LoVo (cell line): ENCODE results near the gene PLPP2.

Experiments used
- DNase-seq: peaks from one replicate; pipeline ENCODE4 v3.0.0-alpha.2; 2016; ENCODE audit warnings: low spot score

Gene PLPP2

GRCh38 chr19:291006-291521 is at the start of gene PLPP2:
Gene PLPP2, minus strand, starts transcription at chr19:291403. Its CDS starts 67 bp downstream, at chr19:291336.
- no peak for DNase-seq

DNA sequence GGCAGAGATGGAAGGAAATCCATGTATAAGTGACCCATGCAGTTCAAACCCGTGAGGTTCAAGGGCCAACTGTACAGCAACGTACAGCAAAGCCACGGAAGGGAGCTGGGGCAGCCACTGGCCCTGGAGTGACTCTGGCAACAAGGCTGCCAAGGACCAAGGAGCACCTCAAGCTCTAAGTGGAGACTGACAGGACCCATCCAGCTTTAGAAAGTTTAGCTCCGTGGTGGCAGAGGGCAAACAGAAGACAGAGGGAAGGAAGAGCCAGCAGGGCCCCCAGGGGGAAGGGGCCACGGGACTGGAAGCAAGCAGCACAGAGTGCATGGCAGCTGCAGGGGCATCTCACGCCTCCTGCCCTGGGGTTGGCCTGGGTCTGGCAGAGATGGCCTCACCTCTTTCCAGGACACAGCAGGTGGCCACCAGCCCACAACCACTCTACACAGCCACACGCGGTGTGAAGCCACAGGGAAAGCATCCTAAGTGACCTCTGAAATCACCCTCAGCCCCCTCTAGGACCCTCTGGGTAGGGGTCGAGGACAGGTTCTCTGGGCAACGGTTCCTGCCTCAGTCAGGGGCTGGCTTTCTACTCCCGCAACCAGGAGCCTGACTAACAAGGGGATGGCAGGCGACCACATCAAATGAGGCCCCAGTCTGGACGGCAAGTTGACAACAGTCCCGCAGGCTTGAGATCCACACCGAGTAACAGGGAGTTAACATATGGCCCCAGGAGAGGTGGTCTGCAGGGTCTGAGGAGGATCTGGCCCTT is 49.6 kb upstream of the PLPP2 start:
- DNase-seq: no peak

GRCh38 chr19:339262-339887 is 48.2 kb upstream of the PLPP2 start:
- no peak for DNase-seq

DNA sequence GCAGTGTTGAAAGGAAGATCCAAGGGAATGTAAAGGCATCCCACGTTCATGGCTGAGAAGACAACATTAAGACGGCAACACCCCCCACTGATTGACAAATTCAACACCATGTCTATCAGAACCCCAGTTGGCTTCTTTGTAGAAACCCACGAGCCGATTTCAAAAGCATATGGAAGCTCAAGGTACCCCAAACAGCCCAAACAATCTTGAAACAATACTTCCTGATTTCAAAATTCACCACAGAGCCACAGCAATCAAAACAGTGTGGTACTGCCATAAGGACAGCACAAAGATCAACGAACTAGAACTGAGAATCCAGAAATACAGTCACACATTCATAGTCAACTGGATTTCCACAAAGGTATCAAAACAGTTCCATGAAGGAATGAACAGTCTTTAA is 47.2 kb upstream of the PLPP2 start:
- no peak for DNase-seq

- no peak for DNase-seq
Measured at GRCh38 chr19:336067-336614, 44.9 kb upstream of the PLPP2 start.

GRCh38 chr19:335486-336066 is 44.4 kb upstream of the PLPP2 start:
- no peak for DNase-seq

DNA sequence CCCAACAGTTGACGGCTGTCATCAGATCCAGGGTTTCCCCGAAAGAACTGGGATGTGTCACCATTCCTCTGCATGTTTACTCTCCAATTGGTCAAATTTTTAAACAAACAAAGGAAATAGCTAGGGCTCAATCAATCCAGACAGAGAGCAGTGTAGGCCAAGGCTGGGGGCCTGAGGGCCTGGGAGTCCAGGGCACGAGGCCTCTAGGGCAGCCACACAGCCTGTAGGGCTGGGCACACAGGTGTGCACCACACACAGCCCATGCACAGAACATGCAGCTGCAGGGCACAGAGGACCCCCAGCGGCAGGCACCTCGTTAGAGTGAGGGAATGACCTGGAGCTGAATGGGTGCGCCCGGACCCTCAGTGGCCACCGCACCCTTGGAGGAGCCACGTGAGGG is 43.9 kb upstream of the PLPP2 start:
- no peak for DNase-seq

GRCh38 chr19:334296-335071 is 43.3 kb upstream of the PLPP2 start:
- no peak for DNase-seq

DNA sequence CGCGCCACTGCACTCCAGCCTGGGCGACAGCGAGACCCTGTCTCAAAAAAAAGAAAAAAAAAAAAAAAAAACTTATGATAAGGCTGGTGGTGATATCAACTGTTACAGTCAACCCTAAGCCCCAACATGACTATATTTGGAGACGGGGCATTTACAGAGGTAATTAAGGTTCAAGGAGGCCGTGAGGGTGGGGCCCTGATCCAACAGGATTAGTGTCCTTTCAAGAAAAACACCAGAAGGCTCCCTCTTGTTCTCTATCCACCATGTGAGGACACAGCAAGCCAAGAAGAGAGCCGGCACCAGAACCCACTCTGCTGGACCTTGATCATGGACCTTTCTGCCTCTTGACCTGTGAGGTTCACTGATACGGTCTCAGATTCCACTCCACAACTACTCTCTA is 39.3 kb upstream of the PLPP2 start:
- no peak for DNase-seq

DNA sequence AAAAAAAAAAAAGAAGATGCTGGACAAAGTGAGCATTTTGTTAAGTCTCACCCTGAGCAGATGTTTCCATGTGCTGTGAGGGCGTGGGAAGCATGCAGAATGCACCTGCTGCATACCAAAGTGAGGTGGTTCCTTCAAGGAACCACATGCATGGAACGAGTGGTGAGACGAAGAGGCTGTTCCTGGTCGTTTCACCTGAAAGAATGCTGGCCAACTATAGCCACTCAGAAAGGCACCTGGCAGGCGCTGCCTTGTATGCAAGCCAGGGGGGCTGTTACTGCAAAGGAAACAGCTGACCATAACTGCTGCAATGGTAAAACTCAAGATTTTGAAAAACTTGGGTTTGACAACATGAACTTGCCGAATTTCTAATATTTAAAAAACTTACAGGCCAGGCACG is 38.7 kb upstream of the PLPP2 start:
- no peak for DNase-seq

DNA sequence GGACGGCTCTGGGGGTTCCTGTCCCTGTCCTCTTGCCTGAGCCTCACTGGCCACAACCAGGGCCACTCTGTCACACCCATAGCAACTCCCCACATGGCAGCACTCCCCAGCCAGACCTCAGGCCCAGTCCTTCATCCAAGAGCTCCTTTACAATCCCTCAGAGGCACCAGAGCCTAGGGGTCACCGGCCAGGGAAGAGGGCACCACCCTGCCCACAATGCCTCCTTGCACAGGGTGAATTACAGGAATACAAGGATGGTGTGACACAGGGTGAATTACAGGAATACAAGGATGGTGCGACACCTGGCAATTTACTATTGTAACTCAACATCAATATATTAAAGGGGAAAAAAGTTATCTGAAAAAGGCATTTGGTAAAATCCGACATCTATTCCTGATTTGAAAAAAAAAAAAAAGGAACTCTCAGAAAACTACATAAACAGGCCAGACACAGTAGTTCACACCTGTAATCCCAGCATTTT is 36.9 kb upstream of the PLPP2 start:
- DNase-seq: no peak

- DNase-seq: no peak
Measured at GRCh38 chr19:327291-328024, 36.3 kb upstream of the PLPP2 start.

GRCh38 chr19:326871-327270 is 35.7 kb upstream of the PLPP2 start:
- no peak for DNase-seq

- no peak for DNase-seq
Measured at GRCh38 chr19:325937-326565, 34.8 kb upstream of the PLPP2 start.

- no peak for DNase-seq
Measured at GRCh38 chr19:325173-325936, 34.2 kb upstream of the PLPP2 start.

DNA sequence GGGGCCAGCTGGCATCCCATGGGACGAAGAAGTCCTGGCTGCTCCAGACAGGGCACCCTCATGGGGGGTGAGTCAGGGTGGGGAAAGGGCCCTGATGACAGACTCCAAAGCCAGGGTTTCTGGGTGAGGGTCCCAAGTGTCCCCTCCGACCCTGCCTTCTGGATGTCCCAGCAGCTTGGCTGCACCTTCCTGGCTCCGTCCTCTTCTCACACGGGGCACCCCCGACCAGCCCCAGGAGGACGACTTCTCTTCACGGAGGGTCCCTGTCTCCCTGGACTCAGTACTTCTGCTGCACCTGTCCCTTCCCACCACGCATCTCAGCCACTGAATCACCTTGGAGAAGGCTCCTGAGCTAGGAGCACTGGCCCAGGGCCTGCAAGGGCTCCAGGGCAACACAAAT is 33.5 kb upstream of the PLPP2 start:
- no peak for DNase-seq

GRCh38 chr19:322616-323015 is 31.4 kb upstream of the PLPP2 start:
- DNase-seq: no peak

- DNase-seq: no peak
Measured at GRCh38 chr19:318509-318774, 27.2 kb upstream of the PLPP2 start.

DNA sequence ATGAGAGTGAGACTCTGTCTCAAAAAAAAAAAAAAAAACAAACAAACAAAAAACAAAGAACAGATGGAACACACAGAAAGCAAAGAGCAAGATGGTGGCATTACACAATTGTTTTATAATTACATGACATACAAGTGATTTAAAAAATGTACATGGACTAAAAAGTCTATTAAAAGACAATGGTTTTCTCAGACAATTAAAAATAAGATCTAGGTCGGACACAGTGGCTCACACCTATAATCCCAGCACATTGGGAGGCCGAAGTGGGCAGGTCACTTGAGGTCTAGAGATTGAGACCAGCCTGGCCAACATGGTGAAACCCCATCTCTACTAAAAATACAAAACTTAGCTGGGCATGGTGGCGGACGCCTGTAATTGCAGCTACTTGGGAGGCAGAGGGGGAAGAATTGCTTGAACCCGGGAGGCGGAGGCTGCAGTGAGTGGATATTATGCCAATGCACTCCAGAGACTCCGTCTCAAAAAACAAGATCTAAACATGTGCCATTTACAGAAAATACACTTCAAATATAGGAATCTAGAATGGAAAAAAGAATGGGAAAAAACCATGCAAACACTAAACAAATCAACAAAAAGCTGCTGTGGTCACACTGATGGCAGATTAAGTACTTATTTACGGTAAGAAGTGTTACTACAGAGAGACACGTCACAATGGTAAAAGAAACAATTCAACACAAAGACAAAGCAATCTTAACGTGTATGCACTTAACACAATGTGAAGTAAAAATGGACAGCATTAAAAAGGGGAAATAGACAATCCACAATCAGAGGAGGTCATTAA is 26.7 kb upstream of the PLPP2 start:
- DNase-seq: no peak

DNA sequence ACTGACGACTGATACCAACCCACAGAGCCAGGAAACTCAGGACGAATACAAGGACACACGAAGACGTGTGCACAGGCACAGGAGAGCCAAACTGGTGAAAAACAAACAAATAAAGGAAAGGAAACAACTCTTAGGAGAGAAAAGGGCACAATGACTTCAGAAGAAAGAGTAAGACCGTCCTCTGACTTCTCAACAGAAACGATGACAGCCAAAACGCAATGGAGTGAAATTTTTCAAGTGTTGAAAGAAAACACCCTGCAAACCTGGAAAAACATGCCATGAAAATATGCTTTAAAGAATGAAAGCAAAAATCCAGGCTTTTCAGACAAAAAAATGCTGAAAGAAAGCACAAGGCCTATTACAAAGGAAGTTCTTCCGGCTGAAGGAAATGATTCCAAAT is 24.6 kb upstream of the PLPP2 start:
- DNase-seq: no peak
